ENCODE results near the gene H2BK1.

Gene H2BK1

GRCh38 chr7:151210087-151210854 lies at the start of gene H2BK1:
Gene H2BK1 (minus strand): TSS chr7:151210488. CDS start chr7:151210318, 170 bp downstream.
- no peak for DNase-seq (ENCODE audit: low read depth in 2 of 2)

- DNase-seq (ENCODE audit: low read depth in 2 of 2): no peak
These were observed 47.7 kb upstream of the H2BK1 start for GRCh38 chr7:151257990-151258389.

GRCh38 chr7:151256410-151257045 lies 46.2 kb upstream of the H2BK1 start:
- no peak for DNase-seq (ENCODE audit: low read depth in 2 of 2)

GRCh38 chr7:151255390-151255789 lies 45.1 kb upstream of the H2BK1 start:
- DNase-seq (ENCODE audit: low read depth in 2 of 2): no peak

- DNase-seq (ENCODE audit: low read depth in 2 of 2): no peak
These were observed 44.6 kb upstream of the H2BK1 start for GRCh38 chr7:151254851-151255250.

GRCh38 chr7:151254316-151254715 lies 44.0 kb upstream of the H2BK1 start:
- no peak for DNase-seq (ENCODE audit: low read depth in 2 of 2)

- DNase-seq (ENCODE audit: low read depth in 2 of 2): no peak
These were observed 42.8 kb upstream of the H2BK1 start for GRCh38 chr7:151252961-151253711.

GRCh38 chr7:151252561-151252835 lies 42.2 kb upstream of the H2BK1 start:
- DNase-seq (ENCODE audit: low read depth in 2 of 2): no peak

- DNase-seq (ENCODE audit: low read depth in 2 of 2): peak in 1 of 2 experiments; percentile 39
These were observed 41.6 kb upstream of the H2BK1 start for GRCh38 chr7:151251689-151252560.

- DNase-seq (ENCODE audit: low read depth in 2 of 2): peak in 1 of 2 experiments; percentile 5
These were observed 41.0 kb upstream of the H2BK1 start for GRCh38 chr7:151251328-151251688.

- no peak for DNase-seq (ENCODE audit: low read depth in 2 of 2)
These were observed 40.2 kb upstream of the H2BK1 start for GRCh38 chr7:151250181-151251132.

- DNase-seq (ENCODE audit: low read depth in 2 of 2): peak in 1 of 2 experiments; percentile 18
These were observed 39.4 kb upstream of the H2BK1 start for GRCh38 chr7:151249732-151250072.

GRCh38 chr7:151249034-151249731 lies 38.9 kb upstream of the H2BK1 start:
- DNase-seq (ENCODE audit: low read depth in 2 of 2): peak in 1 of 2 experiments; percentile 11

GRCh38 chr7:151248346-151249033 lies 38.2 kb upstream of the H2BK1 start, which contains the start of gene SMARCD3:
Gene SMARCD3 (minus strand): TSS chr7:151248694. CDS start chr7:151248562, 132 bp downstream.
- peak in 1 of 2 experiments; percentile 28 for DNase-seq (ENCODE audit: low read depth in 2 of 2)

- DNase-seq (ENCODE audit: low read depth in 2 of 2): no peak
These were observed 37.5 kb upstream of the H2BK1 start for GRCh38 chr7:151247611-151248345.

- DNase-seq (ENCODE audit: low read depth in 2 of 2): no peak
These were observed 36.7 kb upstream of the H2BK1 start for GRCh38 chr7:151246851-151247580.

- DNase-seq (ENCODE audit: low read depth in 2 of 2): no peak
These were observed 36.0 kb upstream of the H2BK1 start for GRCh38 chr7:151246102-151246850.
